Measurements from ENCODE around the gene NDRG2.

Gene NDRG2

GRCh38 chr14:20973501-20973900 lies 51.4 kb downstream of the NDRG2 start:
- TF ChIP-seq, protein P1, sequence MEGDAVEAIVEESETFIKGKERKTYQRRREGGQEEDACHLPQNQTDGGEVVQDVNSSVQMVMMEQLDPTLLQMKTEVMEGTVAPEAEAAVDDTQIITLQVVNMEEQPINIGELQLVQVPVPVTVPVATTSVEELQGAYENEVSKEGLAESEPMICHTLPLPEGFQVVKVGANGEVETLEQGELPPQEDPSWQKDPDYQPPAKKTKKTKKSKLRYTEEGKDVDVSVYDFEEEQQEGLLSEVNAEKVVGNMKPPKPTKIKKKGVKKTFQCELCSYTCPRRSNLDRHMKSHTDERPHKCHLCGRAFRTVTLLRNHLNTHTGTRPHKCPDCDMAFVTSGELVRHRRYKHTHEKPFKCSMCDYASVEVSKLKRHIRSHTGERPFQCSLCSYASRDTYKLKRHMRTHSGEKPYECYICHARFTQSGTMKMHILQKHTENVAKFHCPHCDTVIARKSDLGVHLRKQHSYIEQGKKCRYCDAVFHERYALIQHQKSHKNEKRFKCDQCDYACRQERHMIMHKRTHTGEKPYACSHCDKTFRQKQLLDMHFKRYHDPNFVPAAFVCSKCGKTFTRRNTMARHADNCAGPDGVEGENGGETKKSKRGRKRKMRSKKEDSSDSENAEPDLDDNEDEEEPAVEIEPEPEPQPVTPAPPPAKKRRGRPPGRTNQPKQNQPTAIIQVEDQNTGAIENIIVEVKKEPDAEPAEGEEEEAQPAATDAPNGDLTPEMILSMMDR (conservative IDR thresholded peaks at IDR 0.05) = no peak
- TF ChIP-seq ZFX (IDR thresholded peaks at IDR 0.05) = no peak
- H3K27ac ChIP-seq = no peak overlapping the region

DNA sequence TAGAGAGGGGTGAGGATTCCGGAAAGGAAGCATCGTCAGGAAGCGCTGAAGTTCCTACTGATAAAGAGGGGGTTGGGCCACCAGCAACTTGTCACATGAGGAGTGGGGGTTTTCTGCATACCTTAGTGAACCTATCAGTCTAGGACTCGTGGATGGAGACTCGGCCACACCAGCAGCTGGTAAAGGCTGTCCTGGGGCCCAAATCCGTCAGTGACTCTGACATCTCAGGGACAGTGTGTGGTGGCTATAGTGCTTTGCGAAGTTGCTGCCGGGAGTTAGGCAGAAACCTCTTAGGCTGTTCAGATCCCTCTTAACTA lies 53.2 kb downstream of the NDRG2 start:
- H3K27ac ChIP-seq = no peak overlapping the region
- TF ChIP-seq, protein P1 (conservative IDR thresholded peaks at IDR 0.05) = no peak
- TF ChIP-seq ZFX (IDR thresholded peaks at IDR 0.05) = no peak

DNA sequence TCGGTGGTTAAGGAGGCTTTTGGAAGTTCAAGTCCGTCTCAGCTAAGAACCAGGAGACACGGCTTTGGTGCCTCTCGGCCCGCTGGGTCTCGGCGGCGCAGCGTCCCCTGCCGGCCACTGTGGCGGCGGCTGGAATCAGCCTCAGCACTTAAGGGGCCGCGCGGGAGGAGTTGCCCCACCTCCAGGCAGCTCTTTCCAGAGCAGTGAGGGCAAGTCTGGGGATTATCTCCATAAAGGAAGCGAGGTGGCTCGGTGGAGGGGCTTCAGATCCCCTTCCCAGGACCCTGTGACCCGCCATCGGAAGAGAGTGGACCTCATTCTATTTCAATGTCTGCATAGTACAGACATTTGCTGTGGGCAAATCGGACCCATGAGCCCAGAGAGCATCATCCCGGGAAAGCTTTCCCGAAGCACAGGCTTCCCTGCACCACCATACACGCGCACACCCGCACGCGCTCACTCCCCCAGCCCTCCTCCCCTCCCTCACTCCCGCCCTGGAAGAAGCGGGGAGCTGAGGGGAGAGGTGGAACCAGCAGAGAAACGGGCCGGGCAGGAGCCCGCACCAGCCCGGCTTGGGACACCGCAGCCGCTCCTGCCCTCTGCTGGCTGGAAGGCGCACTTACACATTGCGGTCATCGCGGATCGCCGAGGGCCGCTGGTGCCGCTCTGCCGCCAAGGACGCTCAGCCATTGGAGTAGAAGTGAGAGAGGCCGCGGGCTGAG lies 53.7 kb downstream of the NDRG2 start:
- TF ChIP-seq, protein P1 (conservative IDR thresholded peaks at IDR 0.05) = peak; percentile 98
- no peak for TF ChIP-seq ZFX (IDR thresholded peaks at IDR 0.05)
- no peak overlapping the region; the same call in 1 of the 2 replicates for H3K27ac ChIP-seq

DNA sequence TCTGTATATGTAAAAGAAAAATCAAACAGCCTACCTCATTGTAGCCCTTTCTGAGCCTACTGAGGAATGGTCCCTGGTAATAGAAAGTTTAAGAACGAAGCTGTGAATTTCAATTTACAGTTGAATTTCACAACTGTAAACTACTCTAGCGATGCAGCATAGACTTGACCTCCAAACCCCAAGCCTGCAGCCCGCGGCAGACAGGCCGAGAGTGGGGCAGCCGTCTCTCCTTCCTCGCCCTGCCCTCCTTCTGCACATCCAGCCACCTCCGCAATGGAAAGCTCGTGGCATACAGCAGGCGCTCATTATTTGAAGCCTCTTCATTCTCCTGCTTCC lies 54.2 kb downstream of the NDRG2 start:
- TF ChIP-seq, protein P1 (conservative IDR thresholded peaks at IDR 0.05) = no peak
- TF ChIP-seq ZFX (IDR thresholded peaks at IDR 0.05) = no peak
- H3K27ac ChIP-seq = no peak overlapping the region; the same call in 1 of the 2 replicates

- H3K27ac ChIP-seq = no peak overlapping the region
- TF ChIP-seq, protein P1 (conservative IDR thresholded peaks at IDR 0.05) = no peak
- TF ChIP-seq ZFX (IDR thresholded peaks at IDR 0.05) = no peak
These were observed 55.5 kb downstream of the NDRG2 start for GRCh38 chr14:20969336-20969735.

All from C4-2B (cell line).